Superior temporal gyrus (tissue), 1 donor: ENCODE data around the gene ETV7.
A peak's percentile ranks its signal among the peaks of the same experiment; 100 is the strongest.

Experiments
- DNase-seq: peaks from one replicate; pipeline ENCODE4 v3.0.0-alpha.2; 2016; ENCODE audit errors: extremely low spot score

ETV7 gene

GRCh38 chr6:36383606-36384005, 3.9 kb downstream of the ETV7 start:
- no peak for DNase-seq

GRCh38 chr6:36382976-36383375, 4.5 kb downstream of the ETV7 start:
- no peak for DNase-seq

- no peak for DNase-seq
Observed at GRCh38 chr6:36381502-36382389, 5.7 kb downstream of the ETV7 start.

- DNase-seq, result no peak
Observed at GRCh38 chr6:36380166-36380565, 7.3 kb downstream of the ETV7 start.

GRCh38 chr6:36378936-36379335, 8.5 kb downstream of the ETV7 start:
- DNase-seq, result no peak

- DNase-seq, result no peak
Observed at GRCh38 chr6:36378243-36378920, 9.1 kb downstream of the ETV7 start.

- peak; percentile 19 for DNase-seq
Observed at GRCh38 chr6:36377594-36377993, 9.9 kb downstream of the ETV7 start.

GRCh38 chr6:36376742-36377141, 10.7 kb downstream of the ETV7 start:
- DNase-seq, result no peak

GRCh38 chr6:36376183-36376582, 11.3 kb downstream of the ETV7 start:
- no peak for DNase-seq

GRCh38 chr6:36375644-36376155, 11.8 kb downstream of the ETV7 start:
- no peak for DNase-seq

GRCh38 chr6:36374972-36375371, 12.5 kb downstream of the ETV7 start:
- no peak for DNase-seq

- DNase-seq, result no peak
Observed at GRCh38 chr6:36374194-36374593, 13.3 kb downstream of the ETV7 start.

- no peak for DNase-seq
Observed at GRCh38 chr6:36373368-36374019, 14.0 kb downstream of the ETV7 start.

GRCh38 chr6:36372088-36372487, 15.4 kb downstream of the ETV7 start:
- DNase-seq, result no peak

GRCh38 chr6:36371211-36371610, 16.3 kb downstream of the ETV7 start:
- DNase-seq, result no peak

GRCh38 chr6:36370638-36371037, 16.8 kb downstream of the ETV7 start:
- no peak for DNase-seq

GRCh38 chr6:36368921-36369865, 18.3 kb downstream of the ETV7 start:
- no peak for DNase-seq

GRCh38 chr6:36368421-36368820, 19.0 kb downstream of the ETV7 start:
- no peak for DNase-seq

GRCh38 chr6:36367743-36368142, 19.7 kb downstream of the ETV7 start:
- DNase-seq, result no peak

GRCh38 chr6:36364669-36365479, 22.6 kb downstream of the ETV7 start:
- no peak for DNase-seq
